SK-N-MC (cell line): ENCODE data around the gene ABCC2.

ENCODE experiments used
- EZH2 ChIP-seq: fragments of 200-600 bp; sonication (generic); IDR thresholded peaks from one replicate; pipeline ENCODE4 v1.6.1; 2017; ENCODE audit warnings: antibody characterized with exemption
- POLR2AphosphoS5 ChIP-seq: IDR thresholded peaks from 2 replicates; pipeline ENCODE4 v1.6.1; 2012; ENCODE audit warnings: mild to moderate bottlenecking, low read depth, low read length, borderline replicate concordance

DNA sequence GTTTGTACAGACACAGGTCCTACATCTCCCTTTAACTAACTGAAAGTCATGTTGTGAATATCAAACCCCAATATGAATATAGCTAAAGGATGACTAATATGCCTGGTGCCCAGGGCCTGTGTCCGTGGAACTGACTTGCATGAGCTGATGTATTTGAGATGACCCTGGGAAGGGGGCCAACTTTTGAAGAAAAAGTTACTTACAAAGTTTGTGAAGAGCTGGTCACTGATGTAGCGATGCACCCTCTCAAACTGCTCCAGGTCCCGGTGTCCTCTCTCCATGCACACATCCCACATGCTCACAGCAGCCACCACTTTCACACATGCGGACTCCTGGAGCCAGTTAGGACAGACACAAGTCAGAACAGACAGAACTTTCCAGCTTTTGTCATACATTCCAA lies 106.2 kb downstream of the ABCC2 start:
- TF ChIP-seq POLR2AphosphoS5 (no peak), EZH2 (no peak)
